Skeletal muscle tissue (tissue), 4 donors: Measurements from ENCODE around the gene GTF3C1. TPM values are rescaled to one million over a fixed set of nuclear protein-coding genes. Genes with fewer than 3 reads are reported as not detected.

Experiments used
- H3K27ac ChIP-seq: one replicate; pipeline ENCODE4 v1.7.0; 2013; ENCODE audit warnings: mild to moderate bottlenecking, low read depth, low read length, inconsistent platforms
- H3K27me3 ChIP-seq, 3 donors: one replicate each; pipeline ENCODE4 v1.7.0; 2013; ENCODE audit warnings: low read length in 3 of 3; ENCODE audit not compliant: control insufficient read depth in 3 of 3, insufficient read depth in 3 of 3
- H3K36me3 ChIP-seq, 3 donors: one replicate each; pipeline ENCODE4 v1.7.0; 2013; ENCODE audit warnings: low read length in 3 of 3; ENCODE audit not compliant: control insufficient read depth in 3 of 3, insufficient read depth in 3 of 3
- H3K4me1 ChIP-seq, 3 donors: one replicate each; pipeline ENCODE4 v1.7.0; 2013; ENCODE audit warnings: low read length in 3 of 3, mild to moderate bottlenecking in 3 of 3; ENCODE audit not compliant: control insufficient read depth in 3 of 3, insufficient read depth in 3 of 3
- H3K4me3 ChIP-seq, 3 donors: one replicate each; pipeline ENCODE4 v1.7.0; 2013; ENCODE audit warnings: low read length in 3 of 3
- H3K9ac ChIP-seq, 3 donors: one replicate each; pipeline ENCODE4 v1.7.0; 2013; ENCODE audit warnings: low read length in 3 of 3, mild to moderate bottlenecking in 3 of 3, moderate library complexity in 2 of 3, low read depth in 1 of 3
- H3K9me3 ChIP-seq, 3 donors: one replicate each; pipeline ENCODE4 v1.7.0; 2013; ENCODE audit warnings: low read length in 3 of 3; ENCODE audit not compliant: control insufficient read depth in 3 of 3
- total RNA-seq: library from RNA; depleted of rRNA; stranded (reverse); fragments of >200 nt; gene quantifications from one replicate; pipeline ENCODE4 v1.2.3, GENCODE V29; 2014
- donor health status: Osteomylitis.

The GTF3C1 gene
- total RNA-seq, 1 donor from 2014 or later = 48.0 TPM

GRCh38 chr16:27425961-27426360 lies 123.8 kb downstream of the GTF3C1 start:
- no peak overlapping the region for H3K4me3 ChIP-seq
- H3K27ac ChIP-seq = no peak overlapping the region
- no peaks in the 10 kb centered on the region for H3K4me1 ChIP-seq
- H3K36me3 ChIP-seq = no peaks in the 10 kb centered on the region
- peaks cover 0 to 7% (median 6%) of the 10 kb centered on the region in 3 donors for H3K27me3 ChIP-seq
- no peak overlapping the region for H3K9ac ChIP-seq
- H3K9me3 ChIP-seq = peaks cover 0 to 7% (median 5%) of the 10 kb centered on the region in 3 donors

GRCh38 chr16:27424772-27425498 lies 124.8 kb downstream of the GTF3C1 start:
- H3K9me3 ChIP-seq = peaks cover 0 to 7% (median 5%) of the 10 kb centered on the region in 3 donors
- H3K4me3 ChIP-seq = no peak overlapping the region
- no peak overlapping the region for H3K9ac ChIP-seq
- no peaks in the 10 kb centered on the region for H3K4me1 ChIP-seq
- H3K27me3 ChIP-seq = peaks cover 0 to under 1% (median 0%) of the 10 kb centered on the region in 3 donors
- H3K36me3 ChIP-seq = no peaks in the 10 kb centered on the region
- no peak overlapping the region for H3K27ac ChIP-seq

GRCh38 chr16:27421961-27422740 lies 127.6 kb downstream of the GTF3C1 start:
- Histone ChIP-seq H3K4me1 (no peaks in the 10 kb centered on the region), H3K9me3 (peaks cover 0 to 7% (median 5%) of the 10 kb centered on the region in 3 donors), H3K4me3 (no peak overlapping the region), H3K27ac (no peak overlapping the region), H3K36me3 (no peaks in the 10 kb centered on the region), H3K27me3 (no peaks in the 10 kb centered on the region), H3K9ac (no peak overlapping the region)

GRCh38 chr16:27417047-27417671 lies 132.6 kb downstream of the GTF3C1 start:
- Histone ChIP-seq H3K27me3 (peaks cover 0 to 2% (median 0%) of the 10 kb centered on the region in 3 donors), H3K4me3 (no peak overlapping the region), H3K9me3 (peaks cover 0 to 3% (median 0%) of the 10 kb centered on the region in 3 donors), H3K4me1 (no peaks in the 10 kb centered on the region), H3K9ac (no peak overlapping the region), H3K36me3 (no peaks in the 10 kb centered on the region), H3K27ac (no peak overlapping the region)

- Histone ChIP-seq H3K36me3 (no peaks in the 10 kb centered on the region), H3K4me3 (no peak overlapping the region), H3K27ac (no peak overlapping the region), H3K4me1 (no peaks in the 10 kb centered on the region), H3K9me3 (no peaks in the 10 kb centered on the region), H3K27me3 (peaks cover 0 to 2% (median 0%) of the 10 kb centered on the region in 3 donors), H3K9ac (no peak overlapping the region)
Observed at GRCh38 chr16:27414788-27415431, 134.8 kb downstream of the GTF3C1 start.

- no peak overlapping the region for H3K4me3 ChIP-seq
Observed at GRCh38 chr16:27413956-27414355, 135.8 kb downstream of the GTF3C1 start.

GRCh38 chr16:27410761-27411160 lies 139.0 kb downstream of the GTF3C1 start:
- H3K4me1 ChIP-seq = no peaks in the 10 kb centered on the region
- H3K27me3 ChIP-seq = peaks cover 0 to 11% (median 0%) of the 10 kb centered on the region in 3 donors
- peaks cover 0 to 3% (median 0%) of the 10 kb centered on the region in 3 donors for H3K9me3 ChIP-seq
- H3K4me3 ChIP-seq = no peak overlapping the region
- H3K36me3 ChIP-seq = no peaks in the 10 kb centered on the region
- no peak overlapping the region for H3K9ac ChIP-seq
- no peak overlapping the region for H3K27ac ChIP-seq

More at GRCh38 chr16:27413956-27414355, 135.8 kb downstream of the GTF3C1 start:
- Histone ChIP-seq H3K9ac (no peak overlapping the region), H3K4me1 (no peaks in the 10 kb centered on the region), H3K27me3 (peaks cover 0 to 2% (median 0%) of the 10 kb centered on the region in 3 donors), H3K27ac (no peak overlapping the region), H3K9me3 (no peaks in the 10 kb centered on the region), H3K36me3 (no peaks in the 10 kb centered on the region)

Other genes starting within 250 kb of the GTF3C1 start
- gene IL4R, start 235.9 kb downstream of the GTF3C1 start, total RNA-seq = 7.8 TPM
- gene IL21R, start 147.7 kb downstream of the GTF3C1 start, total RNA-seq = 0.52 TPM
- gene KATNIP, start 231 bp upstream of the GTF3C1 start, total RNA-seq = 7.8 TPM